Colon (tissue), 2 donors: Measurements from ENCODE around the gene COL15A1.

Experiments
- FAIRE-seq: peaks from 2 replicates; lab custom pipeline; 2012; peaks lifted over from hg19 to GRCh38; lab: Jason Lieb, UNC
- donor health status: control.
- donor health status: control.

COL15A1 gene

GRCh38 chr9:98973171-98973570 is 29.5 kb downstream of the COL15A1 start:
- no peak for FAIRE-seq

GRCh38 chr9:98973576-98973975 is 29.9 kb downstream of the COL15A1 start:
- no peak for FAIRE-seq

GRCh38 chr9:98974106-98974505 is 30.4 kb downstream of the COL15A1 start:
- FAIRE-seq = no peak

GRCh38 chr9:98974554-98974953 is 30.8 kb downstream of the COL15A1 start:
- FAIRE-seq = no peak

GRCh38 chr9:98974994-98975712 is 31.4 kb downstream of the COL15A1 start:
- FAIRE-seq = no peak

- no peak for FAIRE-seq
Observed at GRCh38 chr9:98975838-98976237, 32.1 kb downstream of the COL15A1 start.

DNA sequence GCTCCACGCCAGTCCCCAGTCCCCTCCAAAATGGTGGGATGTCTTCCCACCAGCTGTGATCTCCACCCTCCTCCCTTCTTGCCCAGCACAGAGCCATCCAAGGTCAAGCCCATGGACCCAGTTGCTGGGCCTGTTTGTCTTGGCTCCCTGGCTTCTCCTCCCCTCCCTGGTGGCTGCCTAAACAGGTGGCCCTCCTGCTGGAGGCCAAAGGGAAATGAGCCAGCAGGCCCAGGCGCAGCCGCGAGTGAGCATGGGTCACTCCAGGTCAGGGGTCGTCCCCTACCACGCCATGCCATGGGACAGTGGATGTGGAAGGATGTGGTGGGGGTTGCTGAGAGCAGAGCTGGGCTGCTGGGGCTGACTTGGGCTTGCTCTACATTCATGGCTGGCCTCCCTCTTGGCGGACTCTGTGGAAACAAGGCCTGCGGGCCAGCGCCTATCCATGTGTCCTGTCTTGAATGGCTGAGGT is 33.6 kb downstream of the COL15A1 start:
- no peak for FAIRE-seq

DNA sequence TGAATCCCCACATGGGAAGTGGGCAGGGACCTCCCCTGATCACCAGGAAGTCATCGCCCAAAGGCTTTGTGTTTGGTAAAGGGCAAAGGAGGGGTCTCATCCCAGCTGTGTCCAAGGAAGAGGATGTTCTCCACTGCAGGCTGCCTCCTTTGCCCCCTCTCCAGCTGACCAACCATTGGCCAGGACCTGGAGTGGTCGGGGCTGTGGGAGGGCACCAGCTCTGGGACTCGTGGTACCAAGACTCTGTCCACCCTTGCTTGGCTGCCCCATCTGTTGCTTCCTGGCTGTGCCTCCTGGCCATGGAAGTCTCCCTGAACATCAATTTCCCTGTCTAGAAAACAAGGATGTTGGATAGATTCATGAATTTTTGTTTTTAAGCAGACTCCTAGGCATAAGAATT is 34.1 kb downstream of the COL15A1 start:
- no peak for FAIRE-seq

DNA sequence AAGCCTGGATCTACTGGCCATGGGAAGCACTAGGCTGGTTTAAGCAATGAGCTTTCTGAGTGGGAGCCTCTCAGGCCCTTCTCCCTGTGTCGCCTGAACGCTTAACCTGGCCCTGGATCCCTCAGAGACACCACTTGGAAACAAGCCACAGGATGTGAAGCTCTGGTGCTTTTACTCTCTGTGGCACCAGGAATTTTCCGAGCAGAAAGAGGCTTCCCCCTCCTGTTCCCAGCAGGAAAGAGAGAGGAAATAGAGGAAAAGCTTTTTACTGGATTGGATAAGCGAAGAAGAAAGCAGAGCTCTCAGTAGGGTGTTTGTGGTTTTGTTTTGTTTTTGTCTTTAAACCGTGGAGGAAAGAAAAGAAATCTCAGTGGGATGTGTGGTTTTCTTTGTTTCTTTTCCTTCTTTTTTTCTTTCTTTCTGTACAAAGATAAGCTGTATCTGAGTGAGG is 34.5 kb downstream of the COL15A1 start:
- no peak for FAIRE-seq

DNA sequence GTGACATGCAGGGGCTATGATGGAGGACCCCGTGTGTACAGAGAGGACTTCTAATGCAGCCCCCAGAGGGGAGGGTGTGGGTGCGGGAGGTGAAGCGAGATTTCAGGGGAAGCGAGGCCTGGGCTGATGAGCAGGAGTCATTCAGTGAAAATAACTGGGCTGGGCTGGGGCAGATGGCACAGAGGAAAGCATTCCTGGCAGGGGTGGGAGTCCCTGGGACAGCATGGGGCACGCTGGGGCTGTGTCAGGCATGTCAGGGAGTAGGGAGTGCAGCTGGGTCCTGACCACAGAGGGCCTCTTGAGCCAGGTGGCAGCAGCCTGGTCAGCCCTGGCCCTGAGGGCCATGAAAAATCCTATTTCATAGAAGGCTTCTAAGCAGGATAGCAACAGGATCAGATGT is 36.6 kb downstream of the COL15A1 start:
- no peak for FAIRE-seq

DNA sequence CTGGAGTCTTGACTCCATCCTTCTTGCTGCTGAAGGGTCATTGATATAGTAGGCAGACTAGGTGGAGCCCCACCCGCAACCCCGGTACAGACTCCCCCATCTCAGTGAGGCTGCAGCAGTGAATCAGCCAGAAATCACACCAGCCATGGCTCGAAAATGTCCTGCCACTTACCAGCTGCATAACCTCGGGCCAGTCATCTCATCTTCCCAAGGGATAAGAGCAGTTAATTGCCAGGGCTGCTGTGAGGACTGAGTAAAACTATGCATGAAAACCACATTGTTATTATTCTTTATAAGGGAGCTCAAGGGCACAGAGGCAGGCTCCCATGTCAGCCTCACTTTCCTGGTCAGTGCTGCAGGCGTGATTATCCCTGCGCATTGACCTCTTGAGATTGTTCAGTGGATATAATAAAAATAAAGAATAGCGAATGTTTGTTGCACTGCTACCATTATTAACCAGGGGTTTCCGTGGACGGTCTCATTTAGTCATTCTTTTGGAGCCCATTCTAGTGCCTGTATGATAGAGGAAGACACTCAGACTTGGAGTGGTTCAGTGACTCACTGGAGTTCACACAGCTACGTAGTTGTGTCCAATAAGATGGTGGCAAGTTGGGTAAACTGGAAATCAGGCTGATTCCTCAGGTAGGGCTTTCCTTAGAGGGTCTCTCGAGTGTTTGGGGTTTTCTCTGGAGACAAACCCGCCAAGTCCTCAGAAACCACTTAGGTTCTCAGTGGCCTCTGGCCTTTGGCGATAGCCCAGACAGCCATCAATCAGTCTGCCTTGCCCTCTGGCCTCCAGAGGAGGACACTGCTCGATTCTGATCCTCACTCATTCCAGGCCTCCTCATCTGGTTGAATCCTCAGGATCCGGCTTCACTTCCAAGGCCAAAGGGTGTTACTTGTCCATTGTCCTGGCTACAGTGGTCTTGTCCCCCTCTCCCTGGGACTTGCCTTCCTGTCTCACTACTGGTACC is 39.9 kb downstream of the COL15A1 start:
- no peak for FAIRE-seq

GRCh38 chr9:98985596-98985995 is 41.9 kb downstream of the COL15A1 start:
- no peak for FAIRE-seq

- FAIRE-seq = no peak
Observed at GRCh38 chr9:98986866-98987651, 43.4 kb downstream of the COL15A1 start.

DNA sequence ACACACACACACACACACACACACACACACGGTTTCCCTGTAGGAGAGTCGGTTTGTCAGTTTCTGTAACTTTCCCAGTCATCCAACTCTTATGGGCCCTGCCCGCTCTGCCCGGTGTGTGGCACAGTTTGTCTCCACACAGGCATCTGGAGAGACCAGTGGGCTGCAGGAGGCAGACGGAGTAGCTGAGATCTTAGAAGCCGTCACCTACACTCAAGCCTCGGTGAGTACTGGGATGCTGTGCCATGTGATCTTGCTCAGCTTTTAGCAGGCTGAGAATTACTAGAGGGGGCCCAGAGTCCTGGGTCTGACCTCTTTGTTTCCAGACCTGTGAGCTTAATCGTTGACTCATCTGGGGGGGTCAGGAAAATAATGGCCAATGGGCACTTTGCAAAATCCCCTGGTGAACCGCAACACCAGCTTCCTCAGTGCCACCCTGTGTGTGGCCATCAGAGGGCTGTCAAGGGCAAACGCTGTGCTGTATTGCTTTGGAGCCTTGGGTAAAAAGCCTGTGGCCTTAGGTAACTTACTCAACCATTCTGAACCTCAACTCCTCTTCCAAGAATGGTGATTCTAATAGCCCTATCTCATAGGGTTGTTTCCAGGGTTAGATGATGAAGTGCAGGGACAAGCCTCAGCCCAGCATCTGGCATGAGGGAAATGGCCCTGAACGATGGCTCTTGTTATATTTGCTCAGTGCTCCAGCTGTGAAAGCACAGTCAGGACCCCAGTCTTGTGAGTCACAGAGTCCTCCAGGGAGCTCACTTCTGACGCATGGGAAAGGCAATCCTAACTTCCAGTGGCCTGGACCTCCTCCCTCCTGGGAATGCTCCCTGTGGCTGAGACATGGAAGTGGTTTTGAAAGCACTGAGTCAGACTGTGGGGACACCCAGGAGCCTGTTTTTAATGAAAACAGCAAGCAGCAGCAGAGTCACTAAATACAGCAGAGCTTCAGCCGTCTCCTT is 45.6 kb downstream of the COL15A1 start:
- no peak for FAIRE-seq

- FAIRE-seq = no peak
Observed at GRCh38 chr9:98990181-98990870, 46.6 kb downstream of the COL15A1 start.

DNA sequence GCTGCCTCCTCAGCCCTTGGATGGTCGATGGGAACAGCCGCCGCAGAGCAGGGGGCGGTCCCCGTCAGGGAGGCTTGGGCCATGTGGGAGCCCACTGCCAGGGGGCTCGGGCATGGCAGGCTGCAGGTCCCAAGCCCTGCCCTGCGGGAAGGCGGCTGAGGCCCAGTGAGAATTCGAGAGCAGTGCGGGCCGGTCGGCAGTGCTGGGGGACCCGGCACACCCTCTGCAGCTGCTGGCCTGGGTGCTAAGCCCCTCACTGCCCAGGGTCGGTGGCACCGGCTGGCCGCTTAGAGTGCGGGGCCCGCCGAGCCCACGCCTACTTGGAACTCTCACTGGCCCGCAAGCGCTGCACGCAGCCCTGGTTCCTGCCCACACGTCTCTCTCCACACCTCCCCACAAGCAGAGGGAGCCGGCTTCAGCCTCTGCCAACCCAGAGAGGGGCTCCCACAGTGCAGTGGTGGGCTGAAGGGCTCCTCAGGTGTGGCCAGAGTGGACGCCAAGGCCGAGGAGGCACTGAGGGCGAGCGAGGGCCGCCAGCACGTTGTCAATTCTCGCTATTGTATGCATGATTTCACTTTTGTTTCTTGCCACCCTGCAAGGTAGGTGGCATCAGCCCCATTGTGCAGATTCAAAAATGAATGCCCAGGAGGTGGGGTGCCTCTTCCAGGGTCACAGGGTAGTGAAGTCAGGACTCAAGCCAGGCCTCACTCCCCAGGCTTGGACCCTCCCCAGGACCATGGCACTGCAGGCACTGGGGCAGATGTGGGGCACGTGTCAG is 48.6 kb downstream of the COL15A1 start:
- no peak for FAIRE-seq

GRCh38 chr9:98992885-98993569 is 49.3 kb downstream of the COL15A1 start:
- FAIRE-seq = no peak

DNA sequence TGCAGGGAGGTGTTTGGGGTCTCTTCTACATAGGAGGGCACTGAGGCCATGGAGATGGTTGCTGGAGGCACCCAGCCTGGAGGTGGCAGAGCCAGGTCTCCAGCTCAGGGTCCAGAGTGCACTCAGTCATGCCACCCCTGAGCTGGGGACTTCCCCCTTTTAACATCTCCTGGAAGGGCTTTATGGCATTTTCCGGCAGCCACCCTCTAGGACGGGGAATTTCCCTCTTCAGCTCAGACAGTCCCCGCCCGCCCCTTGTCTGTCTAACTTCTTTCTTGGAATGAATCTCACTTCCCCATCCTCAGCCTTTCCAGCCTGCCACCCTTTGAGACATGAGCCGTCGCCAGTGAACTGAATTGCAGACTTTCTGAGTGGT is 49.9 kb downstream of the COL15A1 start:
- no peak for FAIRE-seq
